GM23338 (cell line): ENCODE measurements around the gene ENOX1. TPM values are rescaled to one million over a fixed set of nuclear protein-coding genes. Genes with fewer than 3 reads are reported as not detected.

Experiments
- ATAC-seq: fragments of 200-7000 bp; cut with Tn5 transposase; 3 replicates; pipeline ENCODE4 v1.9.1; 2020
- DNase-seq: peaks from one replicate; pipeline ENCODE4 v3.0.0-alpha.2; 2015; ENCODE audit warnings: low spot score
- H2AFZ ChIP-seq: fragments of 200-600 bp; sonication (generic); 2 replicates; pipeline ENCODE4 v1.8.0; 2016; ENCODE audit warnings: antibody characterized with exemption, mild to moderate bottlenecking, moderate library complexity
- H3F3A ChIP-seq: fragments of 200-600 bp; sonication (generic); replicated peaks from 2 replicates; pipeline ENCODE4 v1.8.0; 2017; ENCODE audit warnings: antibody characterized with exemption, mixed run types, low read depth
- H3K27ac ChIP-seq: fragments of 200-600 bp; sonication (generic); 2 replicates; pipeline ENCODE4 v1.6.1; 2016; ENCODE audit warnings: low read depth
- H3K27me3 ChIP-seq: fragments of 200-600 bp; sonication (generic); 2 replicates; pipeline ENCODE4 v1.8.0; 2016; ENCODE audit warnings: mild to moderate bottlenecking, mixed run types, moderate library complexity; ENCODE audit not compliant: insufficient read depth
- H3K36me3 ChIP-seq: fragments of 200-600 bp; sonication (generic); 2 replicates; pipeline ENCODE4 v1.8.0; 2016; ENCODE audit warnings: mild to moderate bottlenecking; ENCODE audit not compliant: insufficient read depth
- H3K4me1 ChIP-seq: fragments of 200-600 bp; sonication (generic); 2 replicates; pipeline ENCODE4 v1.8.0; 2016; ENCODE audit warnings: mild to moderate bottlenecking, moderate library complexity; ENCODE audit not compliant: insufficient read depth
- H3K4me2 ChIP-seq: fragments of 200-600 bp; sonication (generic); 2 replicates; pipeline ENCODE4 v1.7.1; 2017; ENCODE audit warnings: mixed run types
- H3K4me3 ChIP-seq: fragments of 200-600 bp; sonication (generic); 2 replicates; pipeline ENCODE4 v1.6.1; 2016; ENCODE audit warnings: mixed run types
- H3K79me2 ChIP-seq: fragments of 200-600 bp; sonication (generic); replicated peaks from 2 replicates; pipeline ENCODE4 v1.8.0; 2017; ENCODE audit warnings: mild to moderate bottlenecking; ENCODE audit not compliant: insufficient read depth
- H3K9me2 ChIP-seq: fragments of 200-600 bp; sonication (generic); 2 replicates; pipeline ENCODE4 v1.8.0; 2017; ENCODE audit not compliant: insufficient read depth
- H4K20me1 ChIP-seq: fragments of 200-600 bp; sonication (generic); replicated peaks from 2 replicates; pipeline ENCODE4 v1.8.0; 2017; ENCODE audit warnings: mild to moderate bottlenecking; ENCODE audit not compliant: insufficient read depth
- H3K27ac Mint-ChIP-seq: 2 replicates; pipeline ENCODE4 v1.8.0; 2020; ENCODE audit warnings: inconsistent platforms, mild to moderate bottlenecking, moderate library complexity, mixed read lengths
- H3K27me3 Mint-ChIP-seq: 3 replicates; pipeline ENCODE4 v1.8.0; 2022; ENCODE audit warnings: low read depth, mild to moderate bottlenecking, moderate library complexity, mixed read lengths, inconsistent platforms; ENCODE audit not compliant: insufficient read depth, poor library complexity
- H3K36me3 Mint-ChIP-seq: 3 replicates; pipeline ENCODE4 v1.8.0; 2021; ENCODE audit warnings: low read depth, mild to moderate bottlenecking, inconsistent platforms, moderate library complexity, mixed read lengths
- H3K4me1 Mint-ChIP-seq: 3 replicates; pipeline ENCODE4 v1.8.0; 2020; ENCODE audit warnings: mild to moderate bottlenecking, inconsistent platforms, mixed read lengths
- H3K4me3 Mint-ChIP-seq: 3 replicates; pipeline ENCODE4 v1.8.0; 2021; ENCODE audit warnings: moderate library complexity, mild to moderate bottlenecking, inconsistent platforms, mixed read lengths
- H3K9me3 Mint-ChIP-seq: 3 replicates; pipeline ENCODE4 v1.8.0; 2020; ENCODE audit warnings: moderate library complexity, mild to moderate bottlenecking, inconsistent platforms, mixed read lengths
- EZH2 ChIP-seq: fragments of 200-600 bp; sonication (generic); IDR thresholded peaks from one replicate; pipeline ENCODE4 v1.8.0; 2017; ENCODE audit warnings: antibody characterized with exemption, mild to moderate bottlenecking, low read depth; ENCODE audit not compliant: unreplicated experiment
- REST ChIP-seq: IDR thresholded peaks from one replicate; pipeline ENCODE4 v1.6.1; 2018; ENCODE audit warnings: antibody characterized with exemption; ENCODE audit not compliant: unreplicated experiment
- STAT1 ChIP-seq: IDR thresholded peaks from one replicate; pipeline ENCODE4 v1.6.1; 2016; ENCODE audit warnings: antibody characterized with exemption; ENCODE audit not compliant: unreplicated experiment
- ZNF114 ChIP-seq: fragments of 250-450 bp; sonication (Bioruptor Pico); IDR thresholded peaks from 2 replicates; pipeline ENCODE4 v1.5.0; 2020; ENCODE audit warnings: mild to moderate bottlenecking, moderate library complexity
- ZNF331 ChIP-seq: fragments of 250-450 bp; sonication (Bioruptor Pico); IDR thresholded peaks from 2 replicates; pipeline ENCODE4 v1.5.0; 2020; ENCODE audit warnings: low read depth, mild to moderate bottlenecking, moderate library complexity
- polyA plus RNA-seq: library from polyadenylated mRNA; unstranded; fragments of >200 nt; fragmentation: Nextera tagmentation; extraction: Ambion mirVana; gene quantifications from 2 replicates; pipeline ENCODE4 v1.2.1, GENCODE V29; 2016
- total RNA-seq: library from RNA; depleted of rRNA; stranded (reverse); fragments of >200 nt; shearing (Covaris generic); gene quantifications from 2 replicates; pipeline ENCODE4 v1.2.3, GENCODE V29; 2014
- TF ChIP-seq, protein P1 (sequence below): fragments of 250-450 bp; sonication (Bioruptor Pico); IDR thresholded peaks from 2 replicates; pipeline ENCODE4 v1.5.0; 2020; ENCODE audit warnings: mild to moderate bottlenecking, moderate library complexity
- TF ChIP-seq, protein P2 (sequence below), 2 experiments: fragments of 200-600 bp in 1 of 2; sonication (generic) in 1 of 2; conservative IDR thresholded peaks; 2 replicates each; pipeline versions ENCODE4 v1.5.1 to v1.6.1; 2016 to 2017; ENCODE audit warnings: antibody characterized with exemption in 2 of 2, low read depth in 2 of 2, mild to moderate bottlenecking in 2 of 2, moderate library complexity in 1 of 2
- TF ChIP-seq, protein P3 (sequence below): IDR thresholded peaks from 2 replicates; pipeline ENCODE4 v1.6.1; 2016; ENCODE audit warnings: antibody characterized with exemption

The ENOX1 gene
- total and polyA plus RNA-seq, 2 experiments from 2014 or later: 0.66 to 0.81 TPM

DNA sequence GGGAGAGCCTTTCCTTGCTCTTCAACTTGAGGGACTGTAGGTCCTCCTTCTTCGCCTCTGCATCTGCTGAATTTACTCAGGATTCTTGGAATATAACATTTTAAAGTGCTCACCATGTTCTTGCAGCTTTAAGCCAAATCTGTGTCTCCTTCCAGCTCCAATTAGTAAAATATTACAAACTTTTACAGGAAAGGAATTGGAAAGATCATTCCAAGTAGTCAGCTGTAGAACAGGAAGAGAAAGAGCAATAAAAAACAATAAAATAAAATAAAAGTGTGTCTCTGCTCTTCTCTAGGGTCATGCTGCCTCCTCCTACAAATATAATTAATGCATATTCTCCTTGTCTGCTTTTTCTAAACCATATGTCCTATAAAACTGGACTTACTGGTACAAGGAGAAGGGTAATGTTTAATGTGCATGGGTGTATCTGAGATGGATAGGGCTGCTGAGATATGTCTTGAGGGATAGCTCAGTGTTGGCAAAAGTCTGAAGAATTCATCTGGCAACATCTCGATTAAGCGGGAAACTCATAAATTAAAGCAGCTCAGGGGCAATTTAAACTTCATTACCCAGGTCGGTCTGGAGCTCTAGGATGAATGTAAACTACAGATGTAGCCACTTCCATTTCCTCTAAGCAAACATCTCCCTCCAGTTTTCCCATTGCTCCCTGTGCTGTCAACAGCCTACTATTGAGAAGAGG lies 25.0 kb downstream of the ENOX1 start:
- Histone ChIP-seq H3K27me3 (no peaks in the 10 kb centered on the region), H2AFZ (no peak overlapping the region), H3K4me1 (peaks cover 11% of the 10 kb centered on the region), H3K36me3 (no peaks in the 10 kb centered on the region), H3F3A (no peaks in the 10 kb centered on the region), H3K4me3 (no peak overlapping the region), H3K9me2 (no peaks in the 10 kb centered on the region), H3K27ac (no peak overlapping the region), H3K4me2 (no peak overlapping the region), H3K79me2 (no peaks in the 10 kb centered on the region), H4K20me1 (no peaks in the 10 kb centered on the region)
- no peaks in the 10 kb centered on the region for H3K36me3 Mint-ChIP-seq
- no peaks in the 10 kb centered on the region for H3K27me3 Mint-ChIP-seq
- no peak for ATAC-seq
- H3K4me1 Mint-ChIP-seq: peaks cover 24% of the 10 kb centered on the region
- TF ChIP-seq ZNF331 (no peak), EZH2 (no peak), STAT1 (no peak)
- H3K9me3 Mint-ChIP-seq: no peaks in the 10 kb centered on the region
- H3K27ac Mint-ChIP-seq: no peak overlapping the region
- no peak overlapping the region for H3K4me3 Mint-ChIP-seq
- no peak for DNase-seq

- Histone ChIP-seq H2AFZ (no peak overlapping the region), H3K79me2 (no peaks in the 10 kb centered on the region), H3K36me3 (no peaks in the 10 kb centered on the region), H3K4me1 (peaks cover 11% of the 10 kb centered on the region), H3F3A (no peaks in the 10 kb centered on the region), H3K27ac (no peak overlapping the region), H3K4me2 (no peak overlapping the region), H3K27me3 (no peaks in the 10 kb centered on the region), H4K20me1 (no peaks in the 10 kb centered on the region), H3K4me3 (no peak overlapping the region), H3K9me2 (no peaks in the 10 kb centered on the region)
- Mint-ChIP-seq H3K27me3 (no peaks in the 10 kb centered on the region), H3K36me3 (no peaks in the 10 kb centered on the region), H3K4me3 (no peak overlapping the region), H3K27ac (no peak overlapping the region), H3K9me3 (no peaks in the 10 kb centered on the region), H3K4me1 (peaks cover 22% of the 10 kb centered on the region)
- DNase-seq (no peak), ATAC-seq (no peak)
- TF ChIP-seq ZNF114 (CRISPR knock-in tag) (no peak), REST (no peak), EZH2 (no peak), STAT1 (no peak), ZNF331 (no peak)
- TF ChIP-seq, protein P1, sequence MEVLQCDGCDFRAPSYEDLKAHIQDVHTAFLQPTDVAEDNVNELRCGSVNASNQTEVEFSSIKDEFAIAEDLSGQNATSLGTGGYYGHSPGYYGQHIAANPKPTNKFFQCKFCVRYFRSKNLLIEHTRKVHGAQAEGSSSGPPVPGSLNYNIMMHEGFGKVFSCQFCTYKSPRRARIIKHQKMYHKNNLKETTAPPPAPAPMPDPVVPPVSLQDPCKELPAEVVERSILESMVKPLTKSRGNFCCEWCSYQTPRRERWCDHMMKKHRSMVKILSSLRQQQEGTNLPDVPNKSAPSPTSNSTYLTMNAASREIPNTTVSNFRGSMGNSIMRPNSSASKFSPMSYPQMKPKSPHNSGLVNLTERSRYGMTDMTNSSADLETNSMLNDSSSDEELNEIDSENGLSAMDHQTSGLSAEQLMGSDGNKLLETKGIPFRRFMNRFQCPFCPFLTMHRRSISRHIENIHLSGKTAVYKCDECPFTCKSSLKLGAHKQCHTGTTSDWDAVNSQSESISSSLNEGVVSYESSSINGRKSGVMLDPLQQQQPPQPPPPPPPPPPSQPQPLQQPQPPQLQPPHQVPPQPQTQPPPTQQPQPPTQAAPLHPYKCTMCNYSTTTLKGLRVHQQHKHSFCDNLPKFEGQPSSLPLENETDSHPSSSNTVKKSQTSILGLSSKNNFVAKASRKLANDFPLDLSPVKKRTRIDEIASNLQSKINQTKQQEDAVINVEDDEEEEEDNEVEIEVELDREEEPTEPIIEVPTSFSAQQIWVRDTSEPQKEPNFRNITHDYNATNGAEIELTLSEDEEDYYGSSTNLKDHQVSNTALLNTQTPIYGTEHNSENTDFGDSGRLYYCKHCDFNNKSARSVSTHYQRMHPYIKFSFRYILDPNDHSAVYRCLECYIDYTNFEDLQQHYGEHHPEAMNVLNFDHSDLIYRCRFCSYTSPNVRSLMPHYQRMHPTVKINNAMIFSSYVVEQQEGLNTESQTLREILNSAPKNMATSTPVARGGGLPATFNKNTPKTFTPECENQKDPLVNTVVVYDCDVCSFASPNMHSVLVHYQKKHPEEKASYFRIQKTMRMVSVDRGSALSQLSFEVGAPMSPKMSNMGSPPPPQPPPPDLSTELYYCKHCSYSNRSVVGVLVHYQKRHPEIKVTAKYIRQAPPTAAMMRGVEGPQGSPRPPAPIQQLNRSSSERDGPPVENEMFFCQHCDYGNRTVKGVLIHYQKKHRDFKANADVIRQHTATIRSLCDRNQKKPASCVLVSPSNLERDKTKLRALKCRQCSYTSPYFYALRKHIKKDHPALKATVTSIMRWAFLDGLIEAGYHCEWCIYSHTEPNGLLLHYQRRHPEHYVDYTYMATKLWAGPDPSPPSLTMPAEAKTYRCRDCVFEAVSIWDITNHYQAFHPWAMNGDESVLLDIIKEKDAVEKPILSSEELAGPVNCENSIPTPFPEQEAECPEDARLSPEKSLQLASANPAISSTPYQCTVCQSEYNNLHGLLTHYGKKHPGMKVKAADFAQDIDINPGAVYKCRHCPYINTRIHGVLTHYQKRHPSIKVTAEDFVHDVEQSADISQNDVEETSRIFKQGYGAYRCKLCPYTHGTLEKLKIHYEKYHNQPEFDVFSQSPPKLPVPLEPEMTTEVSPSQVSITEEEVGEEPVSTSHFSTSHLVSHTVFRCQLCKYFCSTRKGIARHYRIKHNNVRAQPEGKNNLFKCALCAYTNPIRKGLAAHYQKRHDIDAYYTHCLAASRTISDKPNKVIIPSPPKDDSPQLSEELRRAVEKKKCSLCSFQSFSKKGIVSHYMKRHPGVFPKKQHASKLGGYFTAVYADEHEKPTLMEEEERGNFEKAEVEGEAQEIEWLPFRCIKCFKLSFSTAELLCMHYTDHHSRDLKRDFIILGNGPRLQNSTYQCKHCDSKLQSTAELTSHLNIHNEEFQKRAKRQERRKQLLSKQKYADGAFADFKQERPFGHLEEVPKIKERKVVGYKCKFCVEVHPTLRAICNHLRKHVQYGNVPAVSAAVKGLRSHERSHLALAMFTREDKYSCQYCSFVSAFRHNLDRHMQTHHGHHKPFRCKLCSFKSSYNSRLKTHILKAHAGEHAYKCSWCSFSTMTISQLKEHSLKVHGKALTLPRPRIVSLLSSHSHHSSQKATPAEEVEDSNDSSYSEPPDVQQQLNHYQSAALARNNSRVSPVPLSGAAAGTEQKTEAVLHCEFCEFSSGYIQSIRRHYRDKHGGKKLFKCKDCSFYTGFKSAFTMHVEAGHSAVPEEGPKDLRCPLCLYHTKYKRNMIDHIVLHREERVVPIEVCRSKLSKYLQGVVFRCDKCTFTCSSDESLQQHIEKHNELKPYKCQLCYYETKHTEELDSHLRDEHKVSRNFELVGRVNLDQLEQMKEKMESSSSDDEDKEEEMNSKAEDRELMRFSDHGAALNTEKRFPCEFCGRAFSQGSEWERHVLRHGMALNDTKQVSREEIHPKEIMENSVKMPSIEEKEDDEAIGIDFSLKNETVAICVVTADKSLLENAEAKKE (CRISPR knock-in tag): no peak
- TF ChIP-seq, protein P2, sequence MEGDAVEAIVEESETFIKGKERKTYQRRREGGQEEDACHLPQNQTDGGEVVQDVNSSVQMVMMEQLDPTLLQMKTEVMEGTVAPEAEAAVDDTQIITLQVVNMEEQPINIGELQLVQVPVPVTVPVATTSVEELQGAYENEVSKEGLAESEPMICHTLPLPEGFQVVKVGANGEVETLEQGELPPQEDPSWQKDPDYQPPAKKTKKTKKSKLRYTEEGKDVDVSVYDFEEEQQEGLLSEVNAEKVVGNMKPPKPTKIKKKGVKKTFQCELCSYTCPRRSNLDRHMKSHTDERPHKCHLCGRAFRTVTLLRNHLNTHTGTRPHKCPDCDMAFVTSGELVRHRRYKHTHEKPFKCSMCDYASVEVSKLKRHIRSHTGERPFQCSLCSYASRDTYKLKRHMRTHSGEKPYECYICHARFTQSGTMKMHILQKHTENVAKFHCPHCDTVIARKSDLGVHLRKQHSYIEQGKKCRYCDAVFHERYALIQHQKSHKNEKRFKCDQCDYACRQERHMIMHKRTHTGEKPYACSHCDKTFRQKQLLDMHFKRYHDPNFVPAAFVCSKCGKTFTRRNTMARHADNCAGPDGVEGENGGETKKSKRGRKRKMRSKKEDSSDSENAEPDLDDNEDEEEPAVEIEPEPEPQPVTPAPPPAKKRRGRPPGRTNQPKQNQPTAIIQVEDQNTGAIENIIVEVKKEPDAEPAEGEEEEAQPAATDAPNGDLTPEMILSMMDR (conservative IDR thresholded peaks at IDR 0.05; ENCODE audit: low read depth in 2 of 2): no peak
- TF ChIP-seq, protein P3, sequence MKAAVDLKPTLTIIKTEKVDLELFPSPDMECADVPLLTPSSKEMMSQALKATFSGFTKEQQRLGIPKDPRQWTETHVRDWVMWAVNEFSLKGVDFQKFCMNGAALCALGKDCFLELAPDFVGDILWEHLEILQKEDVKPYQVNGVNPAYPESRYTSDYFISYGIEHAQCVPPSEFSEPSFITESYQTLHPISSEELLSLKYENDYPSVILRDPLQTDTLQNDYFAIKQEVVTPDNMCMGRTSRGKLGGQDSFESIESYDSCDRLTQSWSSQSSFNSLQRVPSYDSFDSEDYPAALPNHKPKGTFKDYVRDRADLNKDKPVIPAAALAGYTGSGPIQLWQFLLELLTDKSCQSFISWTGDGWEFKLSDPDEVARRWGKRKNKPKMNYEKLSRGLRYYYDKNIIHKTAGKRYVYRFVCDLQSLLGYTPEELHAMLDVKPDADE: no peak
Measured at GRCh38 chr13:43760257-43760656, 26.5 kb downstream of the ENOX1 start.
